Glutamatergic neuron (in vitro differentiated cells): ENCODE measurements around the gene RPL7A. TPM values are rescaled to one million over a fixed set of nuclear protein-coding genes. Genes with fewer than 3 reads are reported as not detected.

Experiments used
- DNase-seq: peaks from one replicate; pipeline ENCODE4 v3.0.0; 2022
- H3K27ac Mint-ChIP-seq: one replicate; pipeline ENCODE4 v1.8.0; 2020; ENCODE audit warnings: mild to moderate bottlenecking, mixed read lengths, inconsistent platforms; ENCODE audit not compliant: unreplicated experiment
- H3K27me3 Mint-ChIP-seq: one replicate; pipeline ENCODE4 v1.8.0; 2020; ENCODE audit warnings: mild to moderate bottlenecking, moderate library complexity, mixed read lengths, inconsistent platforms; ENCODE audit not compliant: unreplicated experiment
- H3K36me3 Mint-ChIP-seq: one replicate; pipeline ENCODE4 v1.8.0; 2020; ENCODE audit warnings: mild to moderate bottlenecking, mixed read lengths, inconsistent platforms; ENCODE audit not compliant: unreplicated experiment
- H3K4me1 Mint-ChIP-seq: one replicate; pipeline ENCODE4 v1.8.0; 2020; ENCODE audit warnings: mild to moderate bottlenecking, low read depth, mixed read lengths, inconsistent platforms; ENCODE audit not compliant: unreplicated experiment
- H3K4me3 Mint-ChIP-seq: one replicate; pipeline ENCODE4 v1.8.0; 2020; ENCODE audit warnings: mild to moderate bottlenecking, mixed read lengths, inconsistent platforms; ENCODE audit not compliant: unreplicated experiment
- H3K9me3 Mint-ChIP-seq: one replicate; pipeline ENCODE4 v1.8.0; 2020; ENCODE audit warnings: mild to moderate bottlenecking, moderate library complexity, mixed read lengths, inconsistent platforms; ENCODE audit not compliant: unreplicated experiment
- CTCF ChIP-seq: fragments of 200-600 bp; sonication (generic); IDR thresholded peaks from one replicate; pipeline ENCODE4 v1.5.0; 2021; ENCODE audit not compliant: partially characterized antibody, unreplicated experiment
- total RNA-seq: library from RNA; stranded (reverse); fragmentation: NEBNext Ultra II Directional; extraction: Animal tissue kit (Norgen Biotek cat#: 25700); gene quantifications from one replicate; pipeline ENCODE4 v1.2.1, GENCODE V29; 2021; ENCODE audit not compliant: unreplicated experiment

The RPL7A gene
- total RNA-seq, 1 donor from 2014 or later: 1,442 TPM

- Mint-ChIP-seq H3K9me3 (peaks cover 15% of the 10 kb centered on the region), H3K4me1 (peaks cover 26% of the 10 kb centered on the region), H3K4me3 (peak overlapping the region; percentile 97), H3K27ac (no peak overlapping the region), H3K36me3 (peaks cover 17% of the 10 kb centered on the region), H3K27me3 (peaks cover 10% of the 10 kb centered on the region)
- no peak for DNase-seq
- TF ChIP-seq CTCF: no peak
Observed at GRCh38 chr9:133349965-133350616, 2.1 kb downstream of the RPL7A start.

GRCh38 chr9:133351526-133351907 is 3.5 kb downstream of the RPL7A start:
- H3K36me3 Mint-ChIP-seq: peaks cover 17% of the 10 kb centered on the region
- H3K4me3 Mint-ChIP-seq: no peak overlapping the region
- H3K9me3 Mint-ChIP-seq: peaks cover 17% of the 10 kb centered on the region
- DNase-seq: no peak
- TF ChIP-seq CTCF: no peak
- peaks cover 24% of the 10 kb centered on the region for H3K4me1 Mint-ChIP-seq
- no peak overlapping the region for H3K27ac Mint-ChIP-seq
- H3K27me3 Mint-ChIP-seq: peaks cover 10% of the 10 kb centered on the region

GRCh38 chr9:133351908-133352634 is 4.1 kb downstream of the RPL7A start:
- peak; percentile 37 for TF ChIP-seq CTCF
- DNase-seq: peak; percentile 48
- peaks cover 19% of the 10 kb centered on the region for H3K4me1 Mint-ChIP-seq
- H3K27ac Mint-ChIP-seq: no peak overlapping the region
- no peak overlapping the region for H3K4me3 Mint-ChIP-seq
- peaks cover 17% of the 10 kb centered on the region for H3K36me3 Mint-ChIP-seq
- peaks cover 17% of the 10 kb centered on the region for H3K9me3 Mint-ChIP-seq
- H3K27me3 Mint-ChIP-seq: peaks cover 6% of the 10 kb centered on the region

GRCh38 chr9:133352635-133353340 is 4.8 kb downstream of the RPL7A start:
- DNase-seq: no peak
- no peak for TF ChIP-seq CTCF
- H3K36me3 Mint-ChIP-seq: peaks cover 17% of the 10 kb centered on the region
- peak overlapping the region; percentile 55 for H3K27ac Mint-ChIP-seq
- H3K9me3 Mint-ChIP-seq: peaks cover 17% of the 10 kb centered on the region
- H3K27me3 Mint-ChIP-seq: peaks cover 6% of the 10 kb centered on the region
- H3K4me1 Mint-ChIP-seq: peaks cover 22% of the 10 kb centered on the region
- H3K4me3 Mint-ChIP-seq: peak overlapping the region; percentile 9

GRCh38 chr9:133353548-133353947 is 5.5 kb downstream of the RPL7A start:
- no peak for DNase-seq
- Mint-ChIP-seq H3K9me3 (peaks cover 12% of the 10 kb centered on the region), H3K27ac (peak overlapping the region; percentile 78), H3K27me3 (peaks cover 7% of the 10 kb centered on the region), H3K4me3 (no peak overlapping the region), H3K4me1 (peaks cover 22% of the 10 kb centered on the region), H3K36me3 (peaks cover 16% of the 10 kb centered on the region)
- TF ChIP-seq CTCF: no peak
